GM12891 (cell line): Measurements from ENCODE around the gene CHIT1.
"Not testable (repeated sequence)": the region's sequence is repeated elsewhere in the genome, so short reads cannot be mapped to it uniquely, and the experiment has no call there.

Experiments used
- POLR2A ChIP-seq: IDR thresholded peaks from 2 replicates; pipeline ENCODE4 v1.6.1; 2011; ENCODE audit warnings: low read depth, low read length, control low read depth
- POLR2AphosphoS5 ChIP-seq: IDR thresholded peaks from 2 replicates; pipeline ENCODE4 v1.6.1; 2011; ENCODE audit warnings: low read depth, low read length, control low read depth
- POU2F2 ChIP-seq: IDR thresholded peaks from 2 replicates; pipeline ENCODE4 v1.6.1; 2011; ENCODE audit warnings: low read depth, mild to moderate bottlenecking, control low read depth, low read length, moderate library complexity

- not testable (repeated sequence) for TF ChIP-seq POLR2A, POLR2AphosphoS5, POU2F2
Observed at GRCh38 chr1:203254782-203255181, 25.3 kb upstream of the CHIT1 start.
